Right lung (tissue), 5 donors: ENCODE data around the gene TMUB2. TPM values are rescaled to one million over a fixed set of nuclear protein-coding genes. Genes with fewer than 3 reads are reported as not detected.

ENCODE experiments used
- DNase-seq, 2 donors: peaks; one replicate each; pipeline ENCODE4 v3.0.0-alpha.2; 2013
- polyA plus RNA-seq, 5 donors: library from polyadenylated mRNA; unstranded; fragments of 120-200 nt; gene quantifications; one replicate each; pipeline versions ENCODE4 v1.2.1 to v1.2.3, GENCODE V29; 2013; ENCODE audit warnings: inconsistent platforms in 1 of 5, low replicate concordance in 1 of 5; ENCODE audit not compliant: insufficient read length in 5 of 5, insufficient read depth in 1 of 5

The TMUB2 gene
- polyA plus RNA-seq, 5 donors: 45.6 to 55.7 (median 53.3) TPM

DNA sequence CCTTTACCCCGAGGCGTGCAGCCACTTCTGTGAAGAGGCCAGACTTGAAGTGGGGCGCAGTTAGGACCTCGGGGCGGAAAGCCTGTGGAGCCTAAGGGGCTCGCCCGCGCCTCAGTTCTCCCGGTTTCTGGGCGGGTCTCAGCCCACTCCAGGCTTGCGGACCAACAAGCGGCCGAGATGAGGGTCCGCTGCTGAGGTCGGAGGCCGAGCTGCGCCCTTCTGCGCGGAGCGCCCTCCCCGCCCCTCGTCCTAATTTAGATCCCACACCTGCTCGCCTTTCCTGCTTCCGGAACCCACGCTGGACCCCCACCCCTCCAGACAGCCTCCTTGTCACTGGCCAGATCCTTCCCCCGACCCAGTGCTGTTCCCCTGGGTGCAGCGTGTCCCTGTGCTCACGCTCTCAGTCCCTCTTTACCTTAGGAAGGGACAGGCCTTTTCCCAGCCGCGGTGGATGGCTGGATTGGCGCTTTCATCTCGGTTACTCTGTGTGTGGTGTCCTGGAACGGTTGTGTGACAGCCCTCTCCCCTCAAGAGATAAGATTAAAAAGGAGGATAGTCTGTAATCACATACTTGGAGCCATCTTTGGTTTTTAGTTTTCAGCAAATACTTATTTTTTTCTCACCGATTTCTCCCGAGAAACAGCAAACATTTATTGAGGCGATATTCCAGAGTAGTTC lies 13.8 kb downstream of the TMUB2 start:
- no peak for DNase-seq

GRCh38 chr17:44202756-44203155 lies 16.0 kb downstream of the TMUB2 start:
- DNase-seq: no peak

DNA sequence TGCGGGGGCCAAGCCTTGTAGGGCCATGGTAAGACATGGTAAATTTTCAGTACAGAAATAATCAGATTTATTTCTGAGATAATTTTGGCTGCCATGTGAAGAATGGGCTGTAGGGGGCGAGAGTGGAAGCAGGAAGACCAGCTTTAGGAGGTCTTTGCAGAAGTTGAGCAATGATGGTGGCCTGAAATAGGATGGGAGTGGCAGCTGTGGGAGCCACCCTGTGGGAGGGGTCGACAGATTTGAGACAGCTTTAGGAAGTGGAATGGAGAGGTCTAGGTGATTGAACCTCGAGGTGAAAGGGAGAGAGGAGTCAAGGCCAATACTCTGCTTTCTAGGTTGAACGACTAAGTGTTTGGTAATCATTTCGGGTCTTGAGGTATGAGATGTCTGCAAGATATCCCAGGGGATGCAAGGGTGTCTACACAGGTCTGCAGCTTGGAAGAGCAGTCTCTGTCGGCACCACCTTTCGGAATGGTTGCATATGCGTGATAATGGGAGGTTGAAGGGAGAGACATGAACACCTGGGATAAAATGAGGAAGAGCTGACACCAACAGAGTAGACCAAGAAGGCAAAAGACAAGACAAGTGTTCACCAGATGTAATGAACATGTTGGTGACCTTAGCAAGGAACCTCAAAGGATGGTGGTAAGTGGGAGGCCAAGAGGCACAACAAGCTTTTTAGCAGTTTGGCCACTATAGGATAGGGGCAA lies 17.1 kb downstream of the TMUB2 start:
- DNase-seq: no peak

- DNase-seq: no peak
Measured at GRCh38 chr17:44204441-44204882, 17.7 kb downstream of the TMUB2 start.

DNA sequence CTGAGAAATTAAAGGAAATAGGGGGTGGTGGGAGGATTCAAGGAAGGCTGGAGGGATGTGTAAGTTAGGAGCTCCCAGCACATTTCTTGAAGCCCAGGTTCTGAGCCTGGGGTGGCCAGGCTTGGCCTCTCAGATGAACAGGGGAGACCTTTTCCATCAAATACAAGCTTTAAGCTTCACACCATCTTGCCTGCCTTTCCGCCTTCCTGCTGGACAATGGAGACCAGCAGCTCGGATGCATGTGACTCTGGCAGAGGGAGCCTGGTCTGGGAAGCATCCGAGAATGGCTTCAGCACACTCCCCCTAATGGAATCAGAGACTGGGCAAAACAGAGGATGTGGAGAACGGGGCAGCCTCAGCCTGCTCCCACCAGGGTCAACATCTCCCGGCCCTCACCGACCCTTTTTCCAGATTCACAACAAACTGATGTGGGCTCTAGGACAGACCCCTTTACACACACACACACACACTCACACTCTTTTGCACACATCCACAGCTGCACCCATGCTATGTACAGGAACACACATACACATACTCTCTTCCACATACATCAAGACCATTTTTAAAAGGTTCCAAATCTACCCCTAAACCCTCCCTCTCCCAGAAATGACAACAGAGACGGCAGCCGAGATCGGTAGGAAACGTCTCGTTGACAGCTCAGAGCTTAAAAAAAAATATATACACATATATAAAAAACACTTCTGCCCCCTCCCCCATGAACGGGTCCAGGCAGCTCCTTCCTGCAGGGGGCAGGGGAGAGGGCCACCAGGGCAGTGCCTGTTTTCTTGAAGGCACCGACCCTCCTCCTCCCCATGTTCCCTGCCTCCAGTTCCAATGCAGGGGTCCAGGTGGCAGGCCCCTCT lies 19.4 kb downstream of the TMUB2 start:
- no peak for DNase-seq

- DNase-seq: no peak
Measured at GRCh38 chr17:44206825-44207155, 20.0 kb downstream of the TMUB2 start.

GRCh38 chr17:44207319-44207718 lies 20.5 kb downstream of the TMUB2 start:
- DNase-seq: no peak

- DNase-seq: no peak
Measured at GRCh38 chr17:44207743-44208142, 21.0 kb downstream of the TMUB2 start.

GRCh38 chr17:44209786-44210341 lies 23.1 kb downstream of the TMUB2 start:
- no peak for DNase-seq

DNA sequence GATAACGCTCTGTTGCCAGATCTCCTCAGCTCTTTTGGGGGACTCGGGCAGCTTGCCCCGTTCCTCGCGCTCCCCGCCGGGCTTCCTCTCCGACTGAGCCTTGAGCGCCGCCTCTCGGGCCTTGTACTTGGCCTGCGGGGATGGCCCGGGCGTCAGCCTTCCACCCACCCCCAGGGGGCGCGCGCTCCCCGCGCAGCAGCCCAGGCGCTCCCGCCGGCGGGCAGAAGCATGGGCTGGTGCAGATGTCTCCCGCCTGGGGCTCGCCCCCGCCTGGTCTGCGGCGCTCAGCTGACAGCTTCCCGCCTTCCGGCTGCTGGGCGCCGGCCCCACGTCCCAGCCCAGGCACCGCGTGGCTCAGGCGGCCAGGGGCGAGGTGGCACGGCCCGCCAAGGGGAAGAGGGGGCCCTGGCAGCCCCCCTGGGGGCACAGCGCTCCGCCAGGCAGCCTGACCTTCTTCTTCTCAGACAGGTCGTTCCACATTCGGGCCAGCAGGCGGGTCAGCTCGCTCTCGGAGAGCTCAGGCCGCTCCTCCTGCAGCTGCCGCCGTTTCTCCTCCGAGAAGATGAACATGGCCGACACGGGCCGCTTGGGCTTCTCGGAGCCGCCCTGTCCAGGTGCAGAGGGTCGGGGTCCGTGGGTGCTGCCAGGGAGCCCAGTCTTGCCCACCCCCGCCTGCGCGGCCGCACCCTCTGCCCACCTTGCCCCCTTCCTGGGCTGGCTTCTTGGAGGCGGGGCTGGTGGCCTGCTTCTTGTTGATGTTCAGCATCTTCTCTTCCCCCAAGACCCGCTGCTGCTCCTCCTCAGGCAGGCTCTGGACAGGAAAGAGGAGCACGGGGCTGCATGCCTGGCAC lies 23.8 kb downstream of the TMUB2 start:
- DNase-seq: peak; percentile 79

GRCh38 chr17:44211281-44212265 lies 24.8 kb downstream of the TMUB2 start:
- no peak for DNase-seq

DNA sequence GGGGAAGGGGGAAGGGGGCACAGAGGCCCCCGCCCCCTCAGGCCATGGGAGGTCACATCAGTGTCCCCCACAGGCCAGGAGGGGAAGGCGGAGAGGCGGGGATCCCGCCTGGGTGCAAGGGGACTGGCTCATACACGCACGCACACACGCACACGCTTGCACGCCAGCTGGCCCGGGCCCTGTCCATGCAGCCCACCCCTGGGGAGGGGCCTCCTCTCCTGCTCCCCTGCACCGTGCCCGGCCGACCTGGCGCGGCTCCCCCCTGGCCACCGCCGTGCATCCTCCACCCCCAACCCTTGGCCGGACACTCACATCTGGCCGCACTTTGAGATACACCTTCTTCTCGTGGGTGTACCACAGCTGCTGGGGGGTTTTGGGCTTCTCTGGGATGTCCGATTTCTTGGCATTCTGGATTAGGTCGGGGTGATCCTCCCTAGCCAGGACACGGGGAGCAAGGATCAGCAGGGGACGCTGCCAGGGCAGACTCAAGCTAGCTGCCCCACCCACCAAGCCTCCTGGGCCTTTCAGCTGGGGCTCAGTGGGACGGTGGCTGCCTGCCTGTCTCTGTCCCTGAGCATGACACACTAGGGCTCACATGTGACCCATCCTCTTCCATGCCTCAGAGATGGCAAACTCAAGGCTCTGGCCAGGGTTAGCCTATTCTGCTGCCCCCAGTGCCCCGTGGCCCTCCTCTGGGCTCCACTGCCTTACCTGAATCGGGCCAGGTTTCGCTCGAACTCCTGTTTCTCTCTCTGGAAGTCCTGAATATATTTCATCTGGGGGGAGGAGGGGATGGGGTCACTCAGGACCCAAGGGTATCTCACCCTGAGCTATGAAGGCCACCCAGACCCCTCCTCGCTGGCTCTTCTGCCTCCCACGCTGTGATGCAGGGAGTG lies 26.0 kb downstream of the TMUB2 start:
- no peak for DNase-seq

DNA sequence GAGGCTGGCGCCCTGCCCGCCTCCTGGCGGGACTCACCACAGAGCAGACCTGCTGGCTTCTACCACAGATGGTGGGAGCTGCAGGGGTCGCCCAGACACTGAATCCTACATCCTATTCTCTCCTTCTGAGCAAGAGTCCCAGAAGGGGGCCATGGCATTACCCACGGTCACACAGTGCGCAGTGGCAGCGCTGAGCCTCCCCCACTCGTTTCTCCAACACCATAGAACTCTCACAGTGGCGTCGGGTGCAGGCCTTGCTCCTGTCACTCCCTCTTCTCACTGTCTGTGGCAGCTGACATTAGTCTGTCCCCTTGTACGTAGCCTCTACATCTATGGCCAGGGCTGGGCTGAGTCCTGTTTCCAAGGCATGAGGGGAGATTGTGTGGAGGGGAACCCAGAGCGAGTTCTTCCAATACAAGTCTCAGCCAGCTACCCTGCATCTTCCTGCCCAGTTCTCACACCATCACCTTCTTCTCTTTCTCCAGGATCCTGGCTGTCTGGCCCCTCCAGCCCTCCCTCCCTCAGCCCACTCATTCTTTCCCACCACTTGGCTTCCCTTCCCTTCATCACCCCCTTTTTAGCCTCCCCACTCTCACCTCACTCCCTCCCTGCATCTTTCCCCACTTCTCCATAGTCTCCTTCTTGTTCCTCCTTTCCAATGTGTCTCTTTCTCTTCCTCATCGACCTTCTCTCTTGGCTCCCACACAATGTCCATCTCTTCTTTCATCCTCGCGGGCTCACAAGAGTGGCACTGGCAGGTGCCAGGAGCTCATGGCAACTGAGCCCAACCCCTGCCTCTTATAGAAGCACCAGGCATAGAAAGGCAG lies 26.8 kb downstream of the TMUB2 start:
- no peak for DNase-seq

DNA sequence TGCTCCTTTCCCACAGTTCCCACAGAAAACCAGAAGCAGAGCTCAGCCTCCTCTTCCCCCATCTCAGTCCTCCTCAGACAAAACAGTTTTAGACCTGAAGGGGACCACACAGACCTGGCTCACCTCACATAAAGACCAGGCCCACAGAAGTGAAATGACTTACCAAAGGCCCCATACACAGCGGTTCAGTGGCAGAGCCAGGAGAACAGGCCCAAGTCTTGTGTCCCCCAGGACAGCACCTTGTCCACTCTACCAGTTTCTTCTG lies 27.4 kb downstream of the TMUB2 start:
- no peak for DNase-seq

DNA sequence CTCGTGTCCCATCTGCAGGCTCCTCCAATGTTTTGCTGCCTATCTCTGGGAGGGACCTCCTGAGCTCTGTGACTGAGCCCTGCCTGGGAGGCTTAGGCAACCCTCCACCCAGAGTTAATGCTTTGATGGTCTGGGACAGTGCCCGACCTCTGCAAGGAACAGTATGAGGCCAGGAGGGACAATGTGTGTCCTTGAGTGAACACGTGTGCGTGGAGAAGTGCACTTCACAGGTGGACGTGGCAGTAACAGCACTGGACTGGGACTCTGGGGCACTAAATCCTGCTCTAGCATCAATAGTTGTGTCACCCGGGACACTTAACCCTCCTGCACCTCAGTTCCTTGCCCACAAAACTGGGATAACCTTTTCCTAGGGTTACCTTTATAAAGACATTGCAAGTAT lies 28.1 kb downstream of the TMUB2 start:
- no peak for DNase-seq

DNA sequence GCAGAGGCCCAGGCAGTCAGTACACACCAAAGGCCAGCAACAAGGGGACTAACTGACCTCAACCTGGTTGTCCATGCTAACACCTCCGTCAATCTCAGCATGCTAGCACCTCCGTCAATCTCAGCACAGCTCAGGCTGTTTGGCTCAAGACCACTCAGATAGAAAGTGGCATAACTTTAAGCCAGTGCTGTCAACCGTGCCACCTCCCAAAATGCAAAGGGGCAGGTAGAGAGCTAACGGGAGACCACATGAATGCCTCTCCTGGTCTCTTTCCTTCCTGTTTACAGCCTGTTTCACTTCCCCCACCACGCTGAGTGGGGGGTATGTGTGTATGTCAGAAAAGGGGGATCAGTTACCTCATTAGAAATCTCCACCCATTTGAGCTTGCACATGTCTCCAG lies 29.4 kb downstream of the TMUB2 start:
- no peak for DNase-seq

- no peak for DNase-seq
Measured at GRCh38 chr17:44216694-44217093, 29.9 kb downstream of the TMUB2 start.

DNA sequence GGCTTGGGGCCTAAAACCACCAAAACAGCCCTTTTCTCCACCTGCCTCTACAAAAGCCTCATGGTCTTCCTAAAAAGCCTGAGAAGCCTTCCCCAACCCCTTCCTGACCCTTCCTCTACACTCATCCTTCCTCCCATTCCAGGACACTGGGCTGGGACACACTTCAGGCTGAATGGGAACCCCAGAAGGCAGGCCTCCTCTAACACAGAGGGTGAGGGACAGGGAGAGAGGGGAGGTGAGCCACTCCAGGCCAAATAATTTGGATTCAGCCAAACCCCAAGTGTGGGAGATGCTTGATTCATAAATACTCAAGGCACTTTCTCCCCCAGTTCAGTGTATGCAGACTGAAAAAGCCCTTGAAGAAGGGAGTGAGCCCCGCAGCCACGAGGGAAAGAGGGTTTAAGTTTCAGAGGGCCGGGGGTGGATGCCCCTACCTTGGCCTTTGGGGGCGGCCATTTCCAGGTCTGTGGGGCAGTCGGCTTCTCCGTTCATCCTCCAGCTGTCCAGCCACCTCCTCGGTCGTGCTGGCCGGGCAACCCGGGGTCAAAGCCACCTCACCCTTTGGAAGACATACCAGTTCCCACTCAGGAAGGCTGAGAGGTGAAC lies 31.1 kb downstream of the TMUB2 start:
- no peak for DNase-seq
